ENCODE measurements around the gene FBXO47.
A peak's percentile ranks its signal among the peaks of the same experiment; 100 is the strongest.

Gene FBXO47

GRCh38 chr17:38904892-38905291 is 62.3 kb downstream of the FBXO47 start:
- H3K4me3 ChIP-seq (replicated peaks; ENCODE audit: low read depth, low read length), result no peak overlapping the region
- TF ChIP-seq, protein P1, sequence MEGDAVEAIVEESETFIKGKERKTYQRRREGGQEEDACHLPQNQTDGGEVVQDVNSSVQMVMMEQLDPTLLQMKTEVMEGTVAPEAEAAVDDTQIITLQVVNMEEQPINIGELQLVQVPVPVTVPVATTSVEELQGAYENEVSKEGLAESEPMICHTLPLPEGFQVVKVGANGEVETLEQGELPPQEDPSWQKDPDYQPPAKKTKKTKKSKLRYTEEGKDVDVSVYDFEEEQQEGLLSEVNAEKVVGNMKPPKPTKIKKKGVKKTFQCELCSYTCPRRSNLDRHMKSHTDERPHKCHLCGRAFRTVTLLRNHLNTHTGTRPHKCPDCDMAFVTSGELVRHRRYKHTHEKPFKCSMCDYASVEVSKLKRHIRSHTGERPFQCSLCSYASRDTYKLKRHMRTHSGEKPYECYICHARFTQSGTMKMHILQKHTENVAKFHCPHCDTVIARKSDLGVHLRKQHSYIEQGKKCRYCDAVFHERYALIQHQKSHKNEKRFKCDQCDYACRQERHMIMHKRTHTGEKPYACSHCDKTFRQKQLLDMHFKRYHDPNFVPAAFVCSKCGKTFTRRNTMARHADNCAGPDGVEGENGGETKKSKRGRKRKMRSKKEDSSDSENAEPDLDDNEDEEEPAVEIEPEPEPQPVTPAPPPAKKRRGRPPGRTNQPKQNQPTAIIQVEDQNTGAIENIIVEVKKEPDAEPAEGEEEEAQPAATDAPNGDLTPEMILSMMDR (IDR thresholded peaks at IDR 0.05; ENCODE audit: low read depth, low read length, missing control alignments), result no peak
- DNase-seq (ENCODE audit: extremely low read depth, low read depth), result no peak

- TF ChIP-seq, protein P1 (IDR thresholded peaks at IDR 0.05; ENCODE audit: low read depth, low read length, missing control alignments), result no peak
- no peak for DNase-seq (ENCODE audit: extremely low read depth, low read depth)
- H3K4me3 ChIP-seq (replicated peaks; ENCODE audit: low read depth, low read length), result no peak overlapping the region
These were observed 63.8 kb downstream of the FBXO47 start for GRCh38 chr17:38903404-38903803.

DNA sequence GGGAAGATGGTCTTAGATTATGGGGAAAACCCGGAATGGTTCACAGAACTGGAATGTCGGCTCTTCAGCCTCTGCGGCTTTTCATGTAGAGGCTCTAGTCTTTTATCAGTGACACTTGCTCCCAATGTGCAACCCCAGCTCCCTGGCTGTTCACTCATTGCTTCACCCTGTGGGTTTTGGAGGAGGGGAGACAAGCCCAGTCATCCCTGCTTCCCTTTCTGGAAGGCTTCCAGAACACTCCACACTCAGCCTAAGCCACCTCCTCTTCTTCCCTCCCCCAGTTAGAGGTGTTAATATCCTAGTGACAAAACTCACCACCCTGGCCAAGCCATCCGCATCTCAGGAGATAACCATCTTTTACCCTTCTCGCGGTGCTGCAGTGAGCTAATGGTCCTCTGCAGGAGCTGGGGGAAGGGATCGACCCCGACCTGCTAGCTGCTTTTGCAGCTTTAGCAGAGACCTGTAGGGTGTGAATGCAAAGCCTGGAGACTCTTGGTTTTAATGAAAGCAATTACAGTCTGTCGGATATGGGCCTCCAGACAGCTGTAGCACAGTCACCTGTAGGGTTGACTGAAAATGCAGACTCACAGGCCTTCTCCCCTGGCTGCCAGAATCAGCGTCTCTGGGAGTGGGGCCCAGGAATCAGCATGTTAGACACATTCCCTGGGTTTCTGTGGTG is 66.1 kb downstream of the FBXO47 start:
- TF ChIP-seq, protein P1 (IDR thresholded peaks at IDR 0.05; ENCODE audit: low read depth, low read length, missing control alignments), result no peak
- DNase-seq (ENCODE audit: extremely low read depth, low read depth), result peak; percentile 75
- H3K4me3 ChIP-seq (replicated peaks; ENCODE audit: low read depth, low read length), result no peak overlapping the region

DNA sequence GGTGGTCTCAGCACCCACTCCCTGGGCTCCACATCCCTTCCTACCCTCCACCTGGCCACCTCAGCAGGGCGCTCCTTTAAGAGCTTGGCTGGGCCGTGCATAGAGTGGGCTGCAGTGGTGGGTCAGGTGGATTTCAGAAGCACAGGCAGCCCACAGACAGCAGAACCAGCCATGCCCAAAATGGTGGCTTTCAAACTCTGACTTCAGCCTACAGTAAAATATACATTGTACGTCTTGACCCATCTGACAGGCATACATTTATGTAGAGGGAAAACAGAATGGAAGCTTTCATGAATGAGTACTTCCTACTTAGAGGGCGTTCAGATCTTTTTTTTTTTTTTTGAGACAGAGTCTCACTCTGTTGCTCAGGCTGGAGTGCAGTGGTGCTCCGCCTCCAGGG is 67.8 kb downstream of the FBXO47 start:
- H3K4me3 ChIP-seq (replicated peaks; ENCODE audit: low read depth, low read length), result no peak overlapping the region
- no peak for DNase-seq (ENCODE audit: extremely low read depth, low read depth)
- TF ChIP-seq, protein P1 (IDR thresholded peaks at IDR 0.05; ENCODE audit: low read depth, low read length, missing control alignments), result no peak

- TF ChIP-seq, protein P1 (IDR thresholded peaks at IDR 0.05; ENCODE audit: low read depth, low read length, missing control alignments), result no peak
- no peak for DNase-seq (ENCODE audit: extremely low read depth, low read depth)
- no peak overlapping the region for H3K4me3 ChIP-seq (replicated peaks; ENCODE audit: low read depth, low read length)
These were observed 68.3 kb downstream of the FBXO47 start for GRCh38 chr17:38898812-38899348.

DNA sequence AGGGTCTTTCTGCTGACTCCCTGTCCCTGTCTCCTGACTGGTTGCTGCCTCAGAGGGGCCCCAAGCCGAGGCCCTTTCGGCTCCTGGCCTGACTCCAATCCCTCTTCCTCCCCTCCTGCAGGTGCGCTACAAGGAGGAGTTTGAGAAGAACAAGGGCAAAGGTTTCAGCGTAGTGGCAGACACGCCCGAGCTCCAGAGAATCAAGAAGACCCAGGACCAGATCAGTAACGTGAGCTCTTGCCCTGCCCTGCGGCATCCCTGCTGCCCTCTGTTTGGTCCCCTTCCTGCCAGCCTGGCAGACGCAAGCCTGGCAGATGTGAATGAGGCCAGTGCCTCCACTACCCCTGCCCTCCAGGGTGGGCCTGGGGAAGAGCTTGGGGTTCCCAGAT is 68.9 kb downstream of the FBXO47 start:
- TF ChIP-seq, protein P1 (IDR thresholded peaks at IDR 0.05; ENCODE audit: low read depth, low read length, missing control alignments), result no peak
- DNase-seq (ENCODE audit: extremely low read depth, low read depth), result no peak
- no peak overlapping the region for H3K4me3 ChIP-seq (replicated peaks; ENCODE audit: low read depth, low read length)

Measured in HFF-Myc (cell line).